Endothelial cell of umbilical vein (primary cell): ENCODE results near the gene ZNF17. TPM values are rescaled to one million over a fixed set of nuclear protein-coding genes. Genes with fewer than 3 reads are reported as not detected.

ENCODE experiments used
- BruUV-seq: library from RNA; stranded (reverse); fragments of 400-500 nt; replicated peaks from 2 replicates; lab custom pipeline; 2021; lab: Mats Ljungman, UMichigan
- CTCF ChIA-PET: fragments of 300-600, 350-600 bp; sonication (Branson Sonifier 250); formaldehyde crosslinking; loops from one replicate; lab custom pipeline; 2021; ENCODE audit warnings: antibody characterized with exemption, inconsistent platforms; lab: Charles Lee
- POLR2A ChIA-PET: fragments of 300-600, 350-600 bp; sonication (Branson Sonifier 250); formaldehyde crosslinking; loops from one replicate; lab custom pipeline; 2021; ENCODE audit warnings: antibody characterized with exemption, inconsistent platforms; lab: Charles Lee
- DNase-seq: peaks from one replicate; pipeline ENCODE4 v3.0.0-alpha.2; 2011; ENCODE audit warnings: low read depth, low spot score
- FAIRE-seq: peaks from 2 replicates; lab custom pipeline; 2011; peaks lifted over from hg19 to GRCh38; lab: Jason Lieb, UNC
- H2AFZ ChIP-seq: 2 replicates; pipeline ENCODE4 v1.6.0; 2012; ENCODE audit warnings: low read depth, low read length, control low read depth, inconsistent platforms
- H3K27ac ChIP-seq: 2 replicates; pipeline ENCODE4 v1.5.1; 2011; ENCODE audit warnings: low read depth, mild to moderate bottlenecking, control low read depth, low read length, moderate library complexity; ENCODE audit not compliant: insufficient read depth
- H3K27me3 ChIP-seq, 2 experiments: 2 replicates each; pipeline versions ENCODE4 v1.6.0 to v1.6.1; 2011; ENCODE audit warnings: low read length in 2 of 2, mixed read lengths in 1 of 2; ENCODE audit not compliant: control insufficient read depth in 2 of 2, insufficient read depth in 2 of 2
- H3K36me3 ChIP-seq, 2 experiments: 2 replicates in 1 of 2; 3 replicates in 1 of 2; pipeline ENCODE4 v1.5.1; 2011; ENCODE audit warnings: low read length in 2 of 2, mild to moderate bottlenecking in 1 of 2, moderate library complexity in 1 of 2; ENCODE audit not compliant: control insufficient read depth in 2 of 2, insufficient read depth in 2 of 2; ENCODE audit errors: extremely low read depth in 1 of 2
- H3K4me1 ChIP-seq: 3 replicates; pipeline ENCODE4 v1.5.1; 2011; ENCODE audit warnings: mild to moderate bottlenecking, low read length; ENCODE audit not compliant: control insufficient read depth, insufficient read depth; ENCODE audit errors: extremely low read depth
- H3K4me2 ChIP-seq: 2 replicates; pipeline ENCODE4 v1.6.1; 2011; ENCODE audit warnings: low read length, control low read depth, mixed read lengths; ENCODE audit not compliant: insufficient read depth
- H3K4me3 ChIP-seq, 3 experiments: fragments of 200-600 bp in 1 of 3; sonication (generic), shearing (Covaris generic) in 1 of 3; replicated peaks in 1 of 3; 2 replicates each; pipeline ENCODE4 v1.5.1; 2011 to 2016; ENCODE audit warnings: control low read depth in 3 of 3, low read length in 3 of 3, mild to moderate bottlenecking in 2 of 3, inconsistent platforms in 1 of 3, low read depth in 1 of 3, moderate library complexity in 1 of 3; ENCODE audit not compliant: insufficient read depth in 1 of 3
- H3K79me2 ChIP-seq: 2 replicates; pipeline ENCODE4 v1.6.0; 2012; ENCODE audit warnings: low read length, inconsistent platforms; ENCODE audit not compliant: control insufficient read depth, insufficient read depth
- H3K9ac ChIP-seq: replicated peaks from 2 replicates; pipeline ENCODE3; 2011; ENCODE audit warnings: low read length, control low read depth; ENCODE audit not compliant: insufficient read depth; ENCODE audit errors: extremely low read depth
- H3K9me1 ChIP-seq: replicated peaks from 3 replicates; pipeline ENCODE4 v1.6.0; 2011; ENCODE audit warnings: mild to moderate bottlenecking, low read length; ENCODE audit not compliant: control insufficient read depth, insufficient read depth; ENCODE audit errors: extremely low read depth
- H3K9me3 ChIP-seq: replicated peaks from 2 replicates; pipeline ENCODE4 v1.5.1; 2012; ENCODE audit warnings: low read length, inconsistent platforms; ENCODE audit not compliant: control insufficient read depth, insufficient read depth
- H4K20me1 ChIP-seq: replicated peaks from 2 replicates; pipeline ENCODE3; 2011; ENCODE audit warnings: mild to moderate bottlenecking, low read length; ENCODE audit not compliant: control insufficient read depth, insufficient read depth; ENCODE audit errors: extremely low read depth
- CTCF ChIP-seq, 2 donors: IDR thresholded peaks; 1 replicate in 1 of 2; 2 replicates in 1 of 2; pipeline ENCODE4 v1.5.1; 2011; ENCODE audit warnings: low read length in 2 of 2, mild to moderate bottlenecking in 2 of 2, moderate library complexity in 2 of 2, control low read depth in 1 of 2, inconsistent platforms in 1 of 2, low read depth in 1 of 2; ENCODE audit not compliant: insufficient read depth in 1 of 2; ENCODE audit errors: extremely low read depth in 1 of 2
- EZH2 ChIP-seq: IDR thresholded peaks from 2 replicates; pipeline ENCODE4 v1.6.1; 2012; ENCODE audit warnings: borderline replicate concordance, low read depth, mild to moderate bottlenecking, moderate library complexity, low read length, inconsistent platforms; ENCODE audit not compliant: severe bottlenecking
- FOS ChIP-seq: IDR thresholded peaks from 2 replicates; pipeline ENCODE4 v1.6.1; 2011; ENCODE audit warnings: mild to moderate bottlenecking, low read length, moderate library complexity, borderline replicate concordance; ENCODE audit not compliant: insufficient read depth
- GATA2 ChIP-seq: IDR thresholded peaks from 2 replicates; pipeline ENCODE4 v1.7.0; 2011; ENCODE audit warnings: low read depth, mild to moderate bottlenecking, moderate library complexity, mixed read lengths, low read length; ENCODE audit not compliant: insufficient read length, insufficient read depth
- JUN ChIP-seq: IDR thresholded peaks from 2 replicates; pipeline ENCODE4 v1.6.1; 2011; ENCODE audit warnings: borderline replicate concordance, low read depth; ENCODE audit not compliant: insufficient read length, insufficient read depth
- MAX ChIP-seq: IDR thresholded peaks from 2 replicates; pipeline ENCODE4 v1.6.1; 2011; ENCODE audit not compliant: insufficient read depth, insufficient read length
- MYC ChIP-seq: IDR thresholded peaks from one replicate; pipeline ENCODE4 v1.6.1; 2011; ENCODE audit warnings: mild to moderate bottlenecking, low read depth, low read length
- POLR2A ChIP-seq: IDR thresholded peaks from 2 replicates; pipeline ENCODE4 v1.6.1; 2012; ENCODE audit warnings: low read depth, mild to moderate bottlenecking, control low read depth, low read length
- POLR2AphosphoS5 ChIP-seq: IDR thresholded peaks from 2 replicates; pipeline ENCODE4 v1.6.1; 2012; ENCODE audit warnings: low read depth, mild to moderate bottlenecking, control low read depth, low read length, moderate library complexity; ENCODE audit not compliant: insufficient read depth
- dilution Hi-C: fragments of 300-500 bp; cut with MboI; formaldehyde crosslinking; loops from one replicate; pipeline ENCODE4 v1.15.0; 2019; ENCODE audit warnings: low sequenced_read_pairs; ENCODE audit not compliant: extremely low pct_ligation_motif_present
- intact Hi-C: fragments of 100-400 bp; cut with micrococcal nuclease; formaldehyde crosslinking; loops from one replicate; pipeline ENCODE4 v1.10.0; 2022
- polyA plus RNA-seq, 4 experiments: library from polyadenylated mRNA; depleted of rRNA in 3 of 4; stranded (reverse) in 3 of 4; unstranded in 1 of 4; fragments of >200 nt; gene quantifications; 2 replicates each; pipeline versions ENCODE4 v1.2.1 to v1.2.3, GENCODE V29; 2011 to 2012; ENCODE audit warnings: missing spikeins in 1 of 4
- total RNA-seq: library from RNA; stranded (reverse); gene quantifications from 2 replicates; pipeline ENCODE4 v1.2.3, GENCODE V29; 2021

Gene ZNF17
- total and polyA plus RNA-seq, 2 donors (not counting 3 experiments of a cell fraction or from before 2014, with no cell fraction given), result 2.4 to 6.4 TPM

DNA sequence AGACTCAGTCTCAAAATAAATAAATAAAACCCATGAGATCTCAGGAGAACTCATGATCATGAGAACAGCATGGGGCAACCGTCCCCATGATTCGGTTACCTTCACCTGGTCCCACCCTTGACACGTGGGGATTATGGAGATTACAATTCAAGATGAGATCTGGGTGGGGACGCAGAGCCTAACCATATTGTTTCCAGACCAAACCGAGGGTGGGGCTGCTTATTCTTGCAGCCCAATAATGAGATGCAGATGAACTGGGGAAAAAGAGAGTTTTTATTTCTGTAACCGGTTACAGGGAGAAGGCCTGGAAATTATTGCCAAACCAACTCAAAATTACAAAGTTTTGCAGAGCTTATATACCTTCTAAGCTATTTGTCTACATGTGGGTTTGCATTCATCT lies 34.8 kb upstream of the ZNF17 start:
- ChIA-PET POLR2A (no interaction called here), CTCF (no interaction called here)
- Histone ChIP-seq H3K36me3 (peaks cover 0 to 18% of the 10 kb centered on the region in 2 experiments), H3K9me3 (peaks cover 13% of the 10 kb centered on the region), H2AFZ (no peak overlapping the region), H3K9ac (no peak overlapping the region), H3K9me1 (no peaks in the 10 kb centered on the region), H4K20me1 (no peaks in the 10 kb centered on the region), H3K27ac (no peak overlapping the region), H3K4me1 (no peaks in the 10 kb centered on the region), H3K4me2 (no peak overlapping the region), H3K79me2 (no peaks in the 10 kb centered on the region), H3K27me3 (no peaks in the 10 kb centered on the region), H3K4me3 (no peak overlapping the region)
- no TSS peak for BruUV-seq
- dilution Hi-C loops, result no loop called here
- TF ChIP-seq CTCF (IDR thresholded peaks at IDR 0.05; ENCODE audit: extremely low read depth in 1 of 2, insufficient read depth in 1 of 2, low read depth in 1 of 2, low read length in 2 of 2) (no peak), GATA2 (no peak), FOS (no peak), POLR2A (no peak), MAX (no peak), JUN (no peak), EZH2 (no peak), POLR2AphosphoS5 (no peak), MYC (no peak)
- FAIRE-seq (no peak), DNase-seq (no peak)
- intact Hi-C loops, result no loop called here
